Stimulated activated CD4-positive, alpha-beta T cell treated with anti-CD3 and anti-CD28 coated beads, TNF-alpha, amount 100 ng/mL, for 48 hours (primary cell): Measurements from ENCODE around the gene RELL2.
A peak's percentile ranks its signal among the peaks of the same experiment; 100 is the strongest.

ENCODE experiments used
- DNase-seq, 3 donors: peaks; one replicate each; pipeline ENCODE4 v3.0.0-alpha.2; 2020; ENCODE audit warnings: low read depth in 3 of 3

The RELL2 gene

GRCh38 chr5:141675672-141676071, 38.9 kb downstream of the RELL2 start:
- DNase-seq: no peak

GRCh38 chr5:141677415-141677814, 40.6 kb downstream of the RELL2 start:
- no peak for DNase-seq

- DNase-seq: no peak
Measured at GRCh38 chr5:141680178-141680577, 43.4 kb downstream of the RELL2 start.

- DNase-seq: no peak
Measured at GRCh38 chr5:141680751-141681201, 44.0 kb downstream of the RELL2 start.

- no peak for DNase-seq
Measured at GRCh38 chr5:141681295-141681694, 44.5 kb downstream of the RELL2 start.

GRCh38 chr5:141681695-141682641, 45.2 kb downstream of the RELL2 start, which contains the start of gene ARAP3:
Gene ARAP3 (minus strand): TSS chr5:141682230. CDS start chr5:141680486, 1,744 bp downstream.
- DNase-seq: peak in 1 of 3 donors; percentile 47

GRCh38 chr5:141683596-141684141, 46.9 kb downstream of the RELL2 start:
- DNase-seq: no peak

GRCh38 chr5:141685591-141685990, 48.8 kb downstream of the RELL2 start:
- no peak for DNase-seq

- no peak for DNase-seq
Measured at GRCh38 chr5:141686648-141687416, 50.0 kb downstream of the RELL2 start.
